Vagina (tissue), 2 donors: ENCODE data around the gene SLC2A11.
"Not testable (repeated sequence)": the region's sequence is repeated elsewhere in the genome, so short reads cannot be mapped to it uniquely, and the experiment has no call there.

Source experiments
- POLR2A ChIP-seq, 2 donors: fragments of 450-650 bp; IDR thresholded peaks; one replicate each; pipeline ENCODE4 v1.6.1; 2017; ENCODE audit warnings: antibody characterized with exemption in 2 of 2, mild to moderate bottlenecking in 2 of 2, moderate library complexity in 2 of 2
- POLR2AphosphoS5 ChIP-seq, 2 donors: sonication (generic); formaldehyde crosslinking; IDR thresholded peaks; one replicate each; pipeline ENCODE4 v1.9.0; 2017; ENCODE audit warnings: antibody characterized with exemption in 2 of 2, mild to moderate bottlenecking in 2 of 2, low read depth in 1 of 2; ENCODE audit not compliant: insufficient read depth in 1 of 2
- TF ChIP-seq, protein P1 (sequence below), 3 experiments: fragments of 450-650 bp in 2 of 3; fragments of 200-600 bp in 1 of 3; sonication (generic) in 1 of 3; IDR thresholded peaks; one replicate each; pipeline ENCODE4 v1.5.1; 2017 to 2019; ENCODE audit warnings: antibody characterized with exemption in 3 of 3, mild to moderate bottlenecking in 2 of 3, moderate library complexity in 2 of 3

- TF ChIP-seq, protein P1, sequence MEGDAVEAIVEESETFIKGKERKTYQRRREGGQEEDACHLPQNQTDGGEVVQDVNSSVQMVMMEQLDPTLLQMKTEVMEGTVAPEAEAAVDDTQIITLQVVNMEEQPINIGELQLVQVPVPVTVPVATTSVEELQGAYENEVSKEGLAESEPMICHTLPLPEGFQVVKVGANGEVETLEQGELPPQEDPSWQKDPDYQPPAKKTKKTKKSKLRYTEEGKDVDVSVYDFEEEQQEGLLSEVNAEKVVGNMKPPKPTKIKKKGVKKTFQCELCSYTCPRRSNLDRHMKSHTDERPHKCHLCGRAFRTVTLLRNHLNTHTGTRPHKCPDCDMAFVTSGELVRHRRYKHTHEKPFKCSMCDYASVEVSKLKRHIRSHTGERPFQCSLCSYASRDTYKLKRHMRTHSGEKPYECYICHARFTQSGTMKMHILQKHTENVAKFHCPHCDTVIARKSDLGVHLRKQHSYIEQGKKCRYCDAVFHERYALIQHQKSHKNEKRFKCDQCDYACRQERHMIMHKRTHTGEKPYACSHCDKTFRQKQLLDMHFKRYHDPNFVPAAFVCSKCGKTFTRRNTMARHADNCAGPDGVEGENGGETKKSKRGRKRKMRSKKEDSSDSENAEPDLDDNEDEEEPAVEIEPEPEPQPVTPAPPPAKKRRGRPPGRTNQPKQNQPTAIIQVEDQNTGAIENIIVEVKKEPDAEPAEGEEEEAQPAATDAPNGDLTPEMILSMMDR (IDR thresholded peaks at IDR 0.05), result not testable (repeated sequence)
- not testable (repeated sequence) for TF ChIP-seq POLR2AphosphoS5 (IDR thresholded peaks at IDR 0.05; ENCODE audit: insufficient read depth in 1 of 2, low read depth in 1 of 2); POLR2A (IDR thresholded peaks at IDR 0.05)
These were observed 64.0 kb downstream of the SLC2A11 start for GRCh38 chr22:23921586-23922201.
